HG02981 (cell line): ENCODE results near the gene ZNF343.
"Not testable (repeated sequence)": the region's sequence is repeated elsewhere in the genome, so short reads cannot be mapped to it uniquely, and the experiment has no call there.

Experiments used
- ATAC-seq: cut with Tn5 transposase; IDR thresholded peaks from one replicate; pipeline ENCODE4 v1.9.1; 2021; ENCODE audit warnings: mild to moderate bottlenecking, moderate library complexity; ENCODE audit not compliant: unreplicated experiment

ZNF343 gene

GRCh38 chr20:2521369-2522305 lies 12.9 kb upstream of the ZNF343 start:
- no peak for ATAC-seq

GRCh38 chr20:2520617-2521016 lies 11.9 kb upstream of the ZNF343 start:
- ATAC-seq = no peak

- ATAC-seq = no peak
These were observed 10.5 kb upstream of the ZNF343 start for GRCh38 chr20:2519115-2519809.

DNA sequence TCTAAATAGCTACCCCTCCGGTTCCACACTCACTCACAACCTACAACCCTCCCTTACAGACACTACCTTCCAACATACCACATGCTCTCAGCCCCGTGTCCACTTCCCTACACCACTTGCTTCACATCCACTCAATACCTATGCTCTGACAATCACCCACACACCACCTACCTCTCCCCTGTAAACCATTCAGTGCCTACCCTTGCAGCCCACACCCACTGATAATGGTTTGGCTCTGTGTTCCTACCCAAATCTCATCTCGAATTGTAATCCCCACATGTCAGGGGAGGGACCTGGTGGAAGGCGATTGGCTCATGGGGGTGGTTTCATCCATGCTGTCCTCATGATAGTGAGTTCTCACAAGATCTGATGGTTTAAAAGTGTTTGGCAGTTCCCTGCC lies 9.8 kb upstream of the ZNF343 start:
- no peak for ATAC-seq

GRCh38 chr20:2518096-2518495 lies 9.4 kb upstream of the ZNF343 start:
- no peak for ATAC-seq

- no peak for ATAC-seq
These were observed 7.7 kb upstream of the ZNF343 start for GRCh38 chr20:2516399-2516798.

DNA sequence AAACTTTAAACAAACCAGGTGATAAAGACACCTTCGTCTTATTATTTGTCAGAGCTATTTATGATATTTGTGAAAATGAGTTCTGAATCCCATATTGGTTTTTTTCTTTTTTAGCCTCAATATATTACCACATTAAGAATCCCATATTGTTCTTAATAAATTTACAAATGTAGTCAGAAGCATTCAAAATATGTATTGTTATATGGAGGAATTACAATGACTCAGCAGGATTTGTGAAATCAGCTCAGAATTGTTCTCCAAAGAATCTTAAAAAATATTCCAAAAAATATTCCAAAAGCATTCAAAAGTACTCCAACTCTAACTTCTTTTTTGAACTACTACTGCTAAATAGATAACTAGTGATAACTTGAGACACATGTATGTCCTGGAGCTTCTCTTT lies 6.5 kb upstream of the ZNF343 start:
- ATAC-seq = no peak

GRCh38 chr20:2509794-2510193 lies 1.1 kb upstream of the ZNF343 start:
- no peak for ATAC-seq

DNA sequence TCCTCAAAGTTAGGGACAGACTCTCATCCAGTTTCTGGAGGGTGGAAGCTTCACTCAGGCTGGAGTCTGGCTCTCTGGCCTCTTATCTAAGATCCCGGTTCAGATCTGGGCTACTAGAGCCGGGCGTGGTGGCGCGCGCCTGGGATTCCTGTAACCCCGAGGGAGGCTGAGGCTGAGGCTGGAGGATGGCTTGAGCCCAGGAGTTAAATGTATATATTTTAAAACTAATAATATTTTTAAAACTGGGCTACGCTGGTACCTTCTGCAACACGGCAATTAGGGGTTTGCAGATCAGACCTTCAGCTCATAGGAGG lies 710 bp upstream of the ZNF343 start:
- no peak for ATAC-seq

GRCh38 chr20:2507875-2508630 lies 662 bp downstream of the ZNF343 start:
- no peak for ATAC-seq

- ATAC-seq = no peak
These were observed 1.3 kb downstream of the ZNF343 start for GRCh38 chr20:2507464-2507863.

DNA sequence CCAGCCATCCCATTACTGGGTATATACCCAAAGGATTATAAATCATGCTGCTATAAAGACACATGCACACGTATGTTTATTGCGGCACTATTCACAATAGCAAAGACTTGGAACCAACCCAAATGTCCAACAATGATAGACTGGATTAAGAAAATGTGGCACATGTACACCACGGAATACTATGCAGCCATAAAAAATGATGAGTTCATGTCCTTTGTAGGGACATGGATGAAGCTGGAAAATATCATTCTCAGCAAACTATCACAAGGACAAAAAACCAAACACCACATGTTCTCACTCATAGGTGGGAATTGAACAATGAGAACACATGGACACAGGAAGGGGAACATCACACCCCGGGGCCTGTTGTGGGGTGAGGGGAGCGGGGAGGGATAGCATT lies 2.3 kb downstream of the ZNF343 start:
- ATAC-seq = not testable (repeated sequence)

GRCh38 chr20:2504803-2505202 lies 3.9 kb downstream of the ZNF343 start:
- not testable (repeated sequence) for ATAC-seq

DNA sequence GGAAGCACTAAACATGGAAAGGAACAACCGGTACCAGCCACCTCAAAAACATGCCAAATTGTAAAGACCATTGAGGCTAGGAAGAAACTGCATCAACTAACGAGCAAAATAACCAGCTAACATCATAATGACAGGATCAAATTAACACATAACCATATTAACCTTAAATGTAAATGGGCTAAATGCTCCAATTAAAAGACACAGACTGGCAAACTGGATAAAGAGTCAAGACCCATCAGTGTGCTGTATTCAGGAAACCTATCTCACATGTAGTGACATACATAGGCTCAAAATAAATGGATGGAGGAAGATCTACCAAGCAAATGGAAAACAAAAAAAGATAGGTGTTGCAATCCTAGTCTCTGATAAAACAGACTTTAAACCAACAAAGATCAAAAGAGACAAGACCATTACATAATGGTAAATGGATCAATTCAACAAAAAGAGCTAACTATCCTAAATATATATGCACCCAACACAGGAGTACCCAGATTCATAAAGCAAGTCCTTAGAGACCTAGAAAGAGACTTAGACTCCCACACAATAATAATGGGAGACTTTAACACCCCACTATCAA lies 5.8 kb downstream of the ZNF343 start:
- ATAC-seq = not testable (repeated sequence)

DNA sequence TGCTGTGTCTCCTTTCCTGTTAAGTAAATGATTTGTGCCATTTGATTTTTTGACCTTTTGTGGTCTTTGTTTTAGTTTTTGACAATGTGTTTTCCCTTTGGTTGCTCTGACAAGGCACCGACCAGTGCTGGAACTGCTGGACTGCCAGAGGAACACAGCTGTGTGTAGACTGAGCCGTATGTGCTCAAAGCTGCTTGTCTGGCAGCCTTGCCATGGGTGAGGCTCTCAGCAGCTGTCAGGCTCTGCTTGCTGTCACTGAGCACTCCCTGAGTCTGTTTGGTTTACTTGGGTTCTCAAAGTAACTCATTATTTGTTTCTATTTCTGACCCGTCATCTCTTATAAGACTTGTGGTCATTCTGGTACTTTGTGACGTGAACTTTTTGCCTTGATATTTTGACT lies 23.1 kb downstream of the ZNF343 start:
- ATAC-seq = no peak

- ATAC-seq = no peak
These were observed 23.6 kb downstream of the ZNF343 start for GRCh38 chr20:2485080-2485479.

- ATAC-seq = no peak
These were observed 25.2 kb downstream of the ZNF343 start for GRCh38 chr20:2483504-2483903.

DNA sequence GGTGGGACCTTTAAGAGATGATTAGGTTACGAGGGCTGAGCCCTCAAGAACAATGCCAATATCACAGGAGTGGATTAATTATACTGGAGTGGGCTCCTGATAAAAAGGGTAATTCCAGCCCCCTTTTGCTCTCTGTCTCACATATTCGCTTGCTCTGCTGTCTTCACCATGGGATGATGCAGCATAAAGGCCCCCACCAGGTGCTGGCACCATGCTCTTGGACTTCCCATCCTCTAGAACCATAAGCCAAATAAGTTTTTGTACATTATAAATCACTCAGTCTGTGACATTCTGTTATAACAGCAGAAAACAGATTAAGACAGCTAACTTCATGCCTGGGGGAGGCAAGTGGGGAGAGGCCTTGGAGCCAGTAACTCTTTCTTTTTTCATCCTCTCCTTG lies 28.3 kb downstream of the ZNF343 start:
- ATAC-seq = no peak

GRCh38 chr20:2476742-2477615 lies 31.7 kb downstream of the ZNF343 start:
- no peak for ATAC-seq
